ENCODE results near the gene MMP25. TPM values are rescaled to one million over a fixed set of nuclear protein-coding genes. Genes with fewer than 3 reads are reported as not detected.
A peak's percentile ranks its signal among the peaks of the same experiment; 100 is the strongest.

Gene MMP25
- total and polyA plus RNA-seq, 9 of the 15 experiments (the other 6 are each of a cell fraction or from before 2014, with no cell fraction given): 0.03 to 0.04 TPM; not detected in 7

DNA sequence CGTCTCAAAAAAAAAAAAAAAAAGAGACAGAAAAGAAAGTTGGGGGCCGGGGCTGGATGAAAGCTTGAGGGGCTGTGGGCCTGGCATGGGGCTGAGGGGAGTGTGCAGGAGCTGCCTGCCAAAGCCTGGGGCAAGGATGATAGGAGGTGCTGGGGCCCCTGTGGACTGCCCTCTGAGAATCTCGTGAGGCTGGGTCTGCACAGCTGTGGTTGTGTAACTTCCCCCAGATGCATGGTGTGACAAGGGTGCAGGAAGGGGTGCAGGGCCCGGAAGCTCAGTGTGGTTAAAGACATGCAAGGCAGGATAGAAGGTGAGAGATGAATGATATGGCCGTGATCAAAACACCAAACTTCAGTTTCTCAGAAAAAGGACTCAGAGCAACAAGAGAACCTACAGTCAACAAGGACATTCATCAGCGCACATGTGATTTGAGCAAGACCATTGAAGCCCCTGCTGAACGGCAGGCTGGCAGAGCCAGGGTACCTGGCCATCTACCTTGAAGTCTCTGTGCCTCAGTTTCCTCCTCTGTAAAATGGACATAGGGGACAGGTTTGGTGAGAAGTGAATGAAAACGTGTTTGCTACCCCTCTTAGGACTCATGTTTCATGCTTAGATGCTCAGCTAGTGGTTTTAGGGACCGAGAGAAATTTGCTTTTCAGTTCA is 28.6 kb downstream of the MMP25 start (continued):
- TF ChIP-seq, protein P1, sequence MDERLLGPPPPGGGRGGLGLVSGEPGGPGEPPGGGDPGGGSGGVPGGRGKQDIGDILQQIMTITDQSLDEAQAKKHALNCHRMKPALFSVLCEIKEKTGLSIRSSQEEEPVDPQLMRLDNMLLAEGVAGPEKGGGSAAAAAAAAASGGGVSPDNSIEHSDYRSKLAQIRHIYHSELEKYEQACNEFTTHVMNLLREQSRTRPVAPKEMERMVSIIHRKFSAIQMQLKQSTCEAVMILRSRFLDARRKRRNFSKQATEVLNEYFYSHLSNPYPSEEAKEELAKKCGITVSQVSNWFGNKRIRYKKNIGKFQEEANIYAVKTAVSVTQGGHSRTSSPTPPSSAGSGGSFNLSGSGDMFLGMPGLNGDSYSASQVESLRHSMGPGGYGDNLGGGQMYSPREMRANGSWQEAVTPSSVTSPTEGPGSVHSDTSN (CRISPR knock-in tag; IDR thresholded peaks at IDR 0.05; ENCODE audit: low read depth): no peak
- TF ChIP-seq, protein P1 (tag; conservative IDR thresholded peaks at IDR 0.05; ENCODE audit: low read depth): no peak
- TF ChIP-seq ZNF146 (CRISPR knock-in tag; IDR thresholded peaks at IDR 0.05; ENCODE audit: unreplicated experiment) (no peak), ETV1 (tag; conservative IDR thresholded peaks at IDR 0.05; ENCODE audit: low read depth) (peak; percentile 35; the same call in 1 of the 2 replicates), BCOR (IDR thresholded peaks at IDR 0.05) (peak; percentile 49; the same call in 1 of the 2 replicates), HSF4 (CRISPR knock-in tag; IDR thresholded peaks at IDR 0.05; ENCODE audit: borderline replicate concordance) (no peak), CBFA2T3 (IDR thresholded peaks at IDR 0.05) (peak; percentile 57), EP300 (IDR thresholded peaks at IDR 0.05; ENCODE audit: low read length) (0 out of 2 replicates have a peak, but pooled peaks have one; percentile 7), HMGN3 (IDR thresholded peaks at IDR 0.05; ENCODE audit: borderline replicate concordance, extremely low read depth, insufficient read length, low read depth, low read length) (no peak), ZNF766 (CRISPR knock-in tag; conservative IDR thresholded peaks at IDR 0.05) (no peak), TCF3 (CRISPR knock-in tag; IDR thresholded peaks at IDR 0.05) (peak; percentile 44; the same call in 1 of the 2 replicates), PHTF2 (CRISPR knock-in tag; IDR thresholded peaks at IDR 0.05) (no peak), RBM25 (IDR thresholded peaks at IDR 0.05; ENCODE audit: low read depth, low read length, severe bottlenecking) (peak; percentile 79), CEBPB (tag; IDR thresholded peaks at IDR 0.05) (peak; percentile 59)

Measured in K562 (cell line).